NCI-H2029 treated with DMSO at 0.1 percent for 48 hours (cell line): Measurements from ENCODE around the gene RNFT2.

ENCODE experiments used
- DNase-seq: peaks from one replicate; lab custom pipeline; 2025; lab: John Stamatoyannopoulos, UW

RNFT2 gene

GRCh38 chr12:116833474-116833873 is 95.4 kb downstream of the RNFT2 start:
- DNase-seq, result no peak

GRCh38 chr12:116835484-116835883 is 97.4 kb downstream of the RNFT2 start:
- DNase-seq, result no peak

- no peak for DNase-seq
Observed at GRCh38 chr12:116837097-116837496, 99.0 kb downstream of the RNFT2 start.

- DNase-seq, result no peak
Observed at GRCh38 chr12:116838365-116838764, 100.2 kb downstream of the RNFT2 start.

- no peak for DNase-seq
Observed at GRCh38 chr12:116839287-116839830, 101.2 kb downstream of the RNFT2 start.

- DNase-seq, result no peak
Observed at GRCh38 chr12:116843085-116843484, 105.0 kb downstream of the RNFT2 start.

- DNase-seq, result no peak
Observed at GRCh38 chr12:116849216-116849615, 111.1 kb downstream of the RNFT2 start.

- no peak for DNase-seq
Observed at GRCh38 chr12:116852303-116852702, 114.2 kb downstream of the RNFT2 start.

GRCh38 chr12:116853507-116853906 is 115.4 kb downstream of the RNFT2 start:
- no peak for DNase-seq

- no peak for DNase-seq
Observed at GRCh38 chr12:116855744-116856470, 117.8 kb downstream of the RNFT2 start.

- no peak for DNase-seq
Observed at GRCh38 chr12:116856729-116857128, 118.6 kb downstream of the RNFT2 start.

- DNase-seq, result no peak
Observed at GRCh38 chr12:116859079-116859478, 121.0 kb downstream of the RNFT2 start.

- no peak for DNase-seq
Observed at GRCh38 chr12:116860263-116860662, 122.1 kb downstream of the RNFT2 start.

GRCh38 chr12:116861320-116861719 is 123.2 kb downstream of the RNFT2 start:
- no peak for DNase-seq

GRCh38 chr12:116862167-116862566 is 124.1 kb downstream of the RNFT2 start:
- no peak for DNase-seq

- DNase-seq, result no peak
Observed at GRCh38 chr12:116863275-116863767, 125.2 kb downstream of the RNFT2 start.

GRCh38 chr12:116864371-116865160 is 126.5 kb downstream of the RNFT2 start:
- no peak for DNase-seq

GRCh38 chr12:116867523-116867922 is 129.4 kb downstream of the RNFT2 start:
- no peak for DNase-seq

GRCh38 chr12:116870306-116870705 is 132.2 kb downstream of the RNFT2 start:
- DNase-seq, result no peak

GRCh38 chr12:116874324-116874995 is 136.3 kb downstream of the RNFT2 start:
- no peak for DNase-seq

- DNase-seq, result no peak
Observed at GRCh38 chr12:116876151-116876869, 138.2 kb downstream of the RNFT2 start.
